Activated B cell treated with CpG ODN at 0.5 μM for 24 hours (primary cell): Measurements from ENCODE around the gene MIB2. TPM values are rescaled to one million over a fixed set of nuclear protein-coding genes. Genes with fewer than 3 reads are reported as not detected.
"Not testable (repeated sequence)": the region's sequence is repeated elsewhere in the genome, so short reads cannot be mapped to it uniquely, and the experiment has no call there.

Source experiments
- ATAC-seq: fragments of 200-7000 bp; cut with Tn5 transposase; one replicate; pipeline ENCODE4 v1.10.0; 2021; ENCODE audit warnings: low read depth, mild to moderate bottlenecking, moderate library complexity
- CTCF ChIA-PET: fragments of 350-600 bp; sonication (Branson Sonifier 250); formaldehyde crosslinking; loops from one replicate; lab custom pipeline; 2021; ENCODE audit warnings: antibody characterized with exemption; lab: Charles Lee
- POLR2A ChIA-PET: fragments of 350-600 bp; sonication (Branson Sonifier 250); formaldehyde crosslinking; loops from one replicate; lab custom pipeline; 2021; ENCODE audit warnings: antibody characterized with exemption; lab: Charles Lee
- DNase-seq: peaks from one replicate; pipeline ENCODE4 v3.0.0; 2022
- H3K27ac Mint-ChIP-seq: one replicate; pipeline ENCODE4 v1.8.0; 2020; ENCODE audit warnings: mixed read lengths
- H3K27me3 Mint-ChIP-seq: one replicate; pipeline ENCODE4 v1.8.0; 2021; ENCODE audit warnings: mixed read lengths
- H3K36me3 Mint-ChIP-seq: one replicate; pipeline ENCODE4 v1.8.0; 2021; ENCODE audit warnings: low read depth, mixed read lengths
- H3K4me1 Mint-ChIP-seq: one replicate; pipeline ENCODE4 v1.8.0; 2021; ENCODE audit warnings: mixed read lengths
- H3K4me3 Mint-ChIP-seq: one replicate; pipeline ENCODE4 v1.8.0; 2020; ENCODE audit warnings: mild to moderate bottlenecking, mixed read lengths
- H3K9me3 Mint-ChIP-seq: one replicate; pipeline ENCODE4 v1.8.0; 2020; ENCODE audit warnings: mixed read lengths
- CTCF ChIP-seq: fragments of 200-600 bp; IDR thresholded peaks from one replicate; pipeline ENCODE4 v1.8.0; 2022; ENCODE audit warnings: antibody characterized with exemption, mild to moderate bottlenecking
- intact Hi-C: fragments of 100-400 bp; cut with micrococcal nuclease; formaldehyde crosslinking; loops from one replicate; pipeline ENCODE4 v1.15.1; 2024
- total RNA-seq: library from RNA; stranded (reverse); gene quantifications from 2 replicates; pipeline ENCODE4 v1.2.3, GENCODE V29; 2022

Gene MIB2
- total RNA-seq, 1 donor from 2014 or later = 36.4 TPM

GRCh38 chr1:1594602-1595260 is 20.6 kb upstream of the MIB2 start:
- ChIA-PET POLR2A (no interaction called here), CTCF (no interaction called here)
- Mint-ChIP-seq H3K27ac (no peak overlapping the region), H3K4me3 (no peak overlapping the region), H3K36me3 (no peaks in the 10 kb centered on the region), H3K9me3 (no peaks in the 10 kb centered on the region), H3K27me3 (peaks cover 8% of the 10 kb centered on the region), H3K4me1 (peaks cover 9% of the 10 kb centered on the region)
- no peak for DNase-seq
- intact Hi-C loops = no loop called here
- no peak for ATAC-seq
- TF ChIP-seq CTCF = no peak

- POLR2A ChIA-PET, intact Hi-C loops, H3K27ac Mint-ChIP-seq: not testable (repeated sequence)
These were observed 20.0 kb upstream of the MIB2 start for GRCh38 chr1:1595341-1595740.

GRCh38 chr1:1596493-1597274 is 18.6 kb upstream of the MIB2 start:
- H3K27me3 Mint-ChIP-seq = peaks cover 6% of the 10 kb centered on the region
- no peak for ATAC-seq
- H3K36me3 Mint-ChIP-seq = no peaks in the 10 kb centered on the region
- H3K9me3 Mint-ChIP-seq = no peaks in the 10 kb centered on the region
- DNase-seq = no peak
- intact Hi-C loops = no loop called here
- H3K27ac Mint-ChIP-seq = no peak overlapping the region
- ChIA-PET POLR2A (interaction anchor here (0.6 kb wide), 2 partner anchors 183 to 215 kb away, joined by 4 to 6 read pairs; no protein-coding TSS in a partner anchor), CTCF (no interaction called here)
- no peak overlapping the region for H3K4me3 Mint-ChIP-seq
- TF ChIP-seq CTCF = no peak
- H3K4me1 Mint-ChIP-seq = peaks cover 9% of the 10 kb centered on the region

More at GRCh38 chr1:1595341-1595740, 20.0 kb upstream of the MIB2 start:
- ATAC-seq, H3K4me3 Mint-ChIP-seq, DNase-seq, H3K4me1 Mint-ChIP-seq, H3K36me3 Mint-ChIP-seq, CTCF ChIA-PET, H3K27me3 Mint-ChIP-seq, H3K9me3 Mint-ChIP-seq: not testable (repeated sequence)

GRCh38 chr1:1597275-1597930 is 17.9 kb upstream of the MIB2 start:
- H3K27me3 Mint-ChIP-seq = peaks cover 6% of the 10 kb centered on the region
- POLR2A ChIA-PET = interaction anchor here (0.5 to 0.9 kb wide), 5 partner anchors 10 to 214 kb away, joined by 3 to 6 read pairs (median 4); no protein-coding TSS in a partner anchor
- H3K4me3 Mint-ChIP-seq = no peak overlapping the region
- no peak for TF ChIP-seq CTCF
- ATAC-seq (peak; percentile 54), DNase-seq (no peak)
- H3K9me3 Mint-ChIP-seq = no peaks in the 10 kb centered on the region
- intact Hi-C loops = no loop called here
- H3K36me3 Mint-ChIP-seq = no peaks in the 10 kb centered on the region
- no peak overlapping the region for H3K27ac Mint-ChIP-seq
- CTCF ChIA-PET = no interaction called here
- H3K4me1 Mint-ChIP-seq = peaks cover 15% of the 10 kb centered on the region

- DNase-seq (no peak), ATAC-seq (no peak)
- no peaks in the 10 kb centered on the region for H3K9me3 Mint-ChIP-seq
- POLR2A ChIA-PET = interaction anchor here (0.6 to 1.5 kb wide), 3 partner anchors 9 to 88 kb away, joined by 3 to 7 read pairs (median 4); partner anchors contain the start of gene MIB2
- H3K27me3 Mint-ChIP-seq = peaks cover 6% of the 10 kb centered on the region
- H3K4me3 Mint-ChIP-seq = no peak overlapping the region
- CTCF ChIA-PET = no interaction called here
- H3K4me1 Mint-ChIP-seq = peaks cover 21% of the 10 kb centered on the region
- no peak overlapping the region for H3K27ac Mint-ChIP-seq
- intact Hi-C loops = no loop called here
- TF ChIP-seq CTCF = no peak
- no peaks in the 10 kb centered on the region for H3K36me3 Mint-ChIP-seq
These were observed 17.1 kb upstream of the MIB2 start for GRCh38 chr1:1598051-1598719.
